Activated T-cell treated with anti-CD3 and anti-CD28 coated beads, Interleukin-2, amount 50 U/mL, for 4 hours (primary cell): ENCODE results near the gene KCNQ5. TPM values are rescaled to one million over a fixed set of nuclear protein-coding genes. Genes with fewer than 3 reads are reported as not detected.
"Not testable (repeated sequence)": the region's sequence is repeated elsewhere in the genome, so short reads cannot be mapped to it uniquely, and the experiment has no call there.

Experiments used
- ATAC-seq, 2 donors: fragments of 200-7000 bp; cut with Tn5 transposase; one replicate each; pipeline ENCODE4 v1.10.0; 2021
- DNase-seq: peaks from one replicate; pipeline ENCODE4 v3.0.0-alpha.2; 2020
- H3K27me3 Mint-ChIP-seq: one replicate; pipeline ENCODE4 v1.8.0; 2021; ENCODE audit warnings: low read depth, mixed read lengths
- H3K36me3 Mint-ChIP-seq: one replicate; pipeline ENCODE4 v1.8.0; 2022; ENCODE audit warnings: mixed read lengths; ENCODE audit not compliant: insufficient read depth
- H3K4me1 Mint-ChIP-seq: one replicate; pipeline ENCODE4 v1.8.0; 2021; ENCODE audit warnings: low read depth, mixed read lengths
- H3K4me3 Mint-ChIP-seq: one replicate; pipeline ENCODE4 v1.8.0; 2021; ENCODE audit warnings: mild to moderate bottlenecking, moderate library complexity, mixed read lengths
- H3K9me3 Mint-ChIP-seq: one replicate; pipeline ENCODE4 v1.8.0; 2021; ENCODE audit warnings: mixed read lengths
- total RNA-seq, 3 donors: library from RNA; stranded (reverse); gene quantifications; one replicate each; pipeline ENCODE4 v1.2.1, GENCODE V29; 2021

Gene KCNQ5
- total RNA-seq, 3 donors from 2014 or later, result 9.7 to 13.1 (median 11.0) TPM

DNA sequence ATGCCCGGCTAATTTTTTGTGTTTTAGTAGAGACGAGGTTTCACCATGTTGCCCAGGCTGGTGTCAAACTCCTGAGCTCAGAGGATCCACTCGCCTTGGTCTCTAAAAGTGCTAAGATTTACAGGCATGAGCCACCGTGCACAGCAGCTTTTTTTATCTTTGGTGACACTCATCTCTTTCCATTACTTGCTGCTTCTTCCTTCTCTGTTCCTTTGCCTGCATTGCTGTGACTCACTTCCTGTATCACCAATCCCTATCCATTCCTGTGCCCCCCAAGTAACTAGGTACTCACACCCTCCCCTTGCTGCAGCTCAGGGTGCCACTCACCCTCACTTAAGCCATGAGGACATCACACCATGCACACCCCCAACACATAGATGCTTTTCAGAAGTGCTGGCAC is 578.9 kb downstream of the KCNQ5 start:
- no peak for DNase-seq
- no peaks in the 10 kb centered on the region for H3K9me3 Mint-ChIP-seq
- no peak overlapping the region for H3K4me3 Mint-ChIP-seq
- no peak for ATAC-seq
- no peaks in the 10 kb centered on the region for H3K36me3 Mint-ChIP-seq
- H3K27me3 Mint-ChIP-seq, result peaks cover 3% of the 10 kb centered on the region
- H3K4me1 Mint-ChIP-seq, result no peaks in the 10 kb centered on the region

DNA sequence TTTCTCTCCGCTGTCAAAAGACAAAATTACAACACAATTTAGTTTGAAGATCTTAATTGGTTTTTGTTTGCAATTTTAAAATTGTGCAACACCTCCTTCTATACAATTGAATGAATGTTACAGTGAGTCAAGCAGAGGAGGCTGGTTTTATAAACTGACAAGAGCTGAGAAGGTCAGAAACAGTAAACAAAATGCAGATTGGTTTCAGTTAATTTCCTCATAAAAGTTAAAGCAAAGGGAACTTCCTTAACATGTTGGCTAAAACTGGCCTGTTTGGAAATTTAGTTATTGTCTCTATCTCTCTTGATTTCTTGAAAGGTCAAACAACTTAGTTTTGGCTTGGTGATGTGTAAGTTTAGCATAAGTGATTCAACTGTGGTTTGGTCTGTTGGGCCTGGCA is 581.2 kb downstream of the KCNQ5 start:
- ATAC-seq, result no peak
- peaks cover 3% of the 10 kb centered on the region for H3K27me3 Mint-ChIP-seq
- no peak for DNase-seq
- no peaks in the 10 kb centered on the region for H3K4me1 Mint-ChIP-seq
- H3K9me3 Mint-ChIP-seq, result no peaks in the 10 kb centered on the region
- H3K4me3 Mint-ChIP-seq, result no peak overlapping the region
- no peaks in the 10 kb centered on the region for H3K36me3 Mint-ChIP-seq

DNA sequence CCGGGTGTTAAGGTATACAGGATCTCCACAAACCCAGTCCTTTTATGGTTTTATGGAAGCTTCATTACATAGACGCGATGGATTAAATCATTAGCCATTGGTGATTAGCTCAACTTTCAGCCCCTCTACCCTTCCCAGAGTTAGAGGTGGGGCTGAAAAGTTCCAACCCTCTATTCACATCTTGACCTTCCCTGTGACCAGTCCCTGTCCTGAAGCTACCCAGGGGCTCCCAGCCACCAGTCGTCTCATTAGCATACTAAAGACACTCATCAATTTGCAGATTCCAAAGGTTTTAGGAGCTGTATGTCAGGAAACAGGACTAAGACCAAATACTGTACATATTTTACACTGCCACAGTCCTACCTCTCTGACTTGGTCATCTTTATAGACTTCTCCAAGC is 582.4 kb downstream of the KCNQ5 start:
- no peaks in the 10 kb centered on the region for H3K9me3 Mint-ChIP-seq
- H3K4me3 Mint-ChIP-seq, result no peak overlapping the region
- H3K36me3 Mint-ChIP-seq, result no peaks in the 10 kb centered on the region
- ATAC-seq (no peak), DNase-seq (no peak)
- H3K4me1 Mint-ChIP-seq, result no peaks in the 10 kb centered on the region
- peaks cover 3% of the 10 kb centered on the region for H3K27me3 Mint-ChIP-seq

DNA sequence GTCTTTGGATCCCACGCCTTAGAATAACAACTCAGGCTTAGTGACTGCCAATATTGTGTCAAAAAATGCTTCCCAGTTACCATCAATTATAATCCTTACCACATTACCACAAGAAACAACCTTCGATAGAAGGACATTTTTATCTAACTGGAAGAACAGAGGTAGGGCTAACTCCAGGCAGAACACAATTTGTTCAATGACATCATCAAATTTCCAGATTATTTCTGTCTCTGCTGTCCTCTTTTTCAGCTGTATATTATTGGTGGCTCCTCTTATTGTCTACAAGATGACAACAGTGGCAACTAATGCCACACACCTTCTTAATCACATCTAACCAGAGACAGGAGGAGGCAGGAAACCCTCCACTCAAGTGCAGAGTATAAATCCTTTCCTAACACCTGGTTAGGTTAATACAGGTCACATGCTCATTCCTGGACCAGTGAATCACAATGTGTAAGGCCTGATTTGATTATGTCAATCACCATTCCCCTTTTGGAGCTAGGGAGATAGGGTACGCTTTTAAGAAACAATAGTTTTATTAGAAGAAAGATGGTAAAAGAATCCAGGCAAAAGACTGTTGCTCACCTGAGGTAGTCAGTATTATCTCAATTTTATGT is 585.5 kb downstream of the KCNQ5 start:
- Mint-ChIP-seq H3K4me1 (no peaks in the 10 kb centered on the region), H3K4me3 (no peak overlapping the region), H3K36me3 (no peaks in the 10 kb centered on the region), H3K27me3 (peaks cover 3% of the 10 kb centered on the region), H3K9me3 (no peaks in the 10 kb centered on the region)
- no peak for ATAC-seq
- DNase-seq, result no peak

DNA sequence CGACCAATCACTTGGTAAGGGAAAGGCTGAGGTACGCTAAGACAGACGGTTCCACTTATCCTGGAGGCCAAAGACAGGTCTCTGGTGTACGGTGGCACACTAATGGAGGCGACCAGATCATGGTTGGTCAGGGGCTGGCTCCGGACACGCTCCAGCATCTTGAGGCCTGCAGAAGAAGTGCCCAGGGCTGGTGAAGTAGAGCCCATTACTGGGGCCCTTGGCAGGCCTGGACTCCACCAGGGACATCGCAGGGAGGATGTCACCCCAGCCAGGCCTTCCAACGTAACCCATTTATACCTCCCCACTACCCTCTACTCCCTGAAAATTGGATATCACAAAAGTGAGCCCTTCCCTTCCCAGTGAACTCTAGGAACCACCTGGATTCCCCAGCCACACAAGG is 587.3 kb downstream of the KCNQ5 start:
- no peaks in the 10 kb centered on the region for H3K4me1 Mint-ChIP-seq
- DNase-seq, result no peak

DNA sequence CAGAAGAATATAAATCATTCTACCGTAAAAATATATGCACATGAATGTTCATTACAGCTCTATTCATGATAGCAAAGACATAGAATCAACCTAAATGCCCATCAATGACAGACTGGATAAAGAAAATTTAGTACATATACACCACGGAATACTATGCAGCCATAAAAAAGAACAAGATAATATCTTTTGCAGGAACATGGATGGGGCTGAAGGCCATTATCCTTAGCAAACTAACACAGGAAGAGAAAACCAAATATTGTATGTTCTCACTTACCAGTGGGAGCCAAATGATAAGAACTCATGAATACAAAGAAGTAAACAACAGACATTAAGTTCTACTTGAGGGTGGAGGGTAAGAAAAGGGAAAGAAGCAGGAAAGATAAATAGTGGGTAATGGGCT is 595.0 kb downstream of the KCNQ5 start:
- Mint-ChIP-seq H3K4me3 (no peak overlapping the region), H3K4me1 (no peaks in the 10 kb centered on the region)
- DNase-seq, result no peak

More for the DNA sequence above, 587.3 kb downstream of the KCNQ5 start:
- H3K4me3 Mint-ChIP-seq, result no peak overlapping the region
- no peaks in the 10 kb centered on the region for H3K9me3 Mint-ChIP-seq
- no peak for ATAC-seq
- H3K27me3 Mint-ChIP-seq, result no peaks in the 10 kb centered on the region
- H3K36me3 Mint-ChIP-seq, result no peaks in the 10 kb centered on the region

DNA sequence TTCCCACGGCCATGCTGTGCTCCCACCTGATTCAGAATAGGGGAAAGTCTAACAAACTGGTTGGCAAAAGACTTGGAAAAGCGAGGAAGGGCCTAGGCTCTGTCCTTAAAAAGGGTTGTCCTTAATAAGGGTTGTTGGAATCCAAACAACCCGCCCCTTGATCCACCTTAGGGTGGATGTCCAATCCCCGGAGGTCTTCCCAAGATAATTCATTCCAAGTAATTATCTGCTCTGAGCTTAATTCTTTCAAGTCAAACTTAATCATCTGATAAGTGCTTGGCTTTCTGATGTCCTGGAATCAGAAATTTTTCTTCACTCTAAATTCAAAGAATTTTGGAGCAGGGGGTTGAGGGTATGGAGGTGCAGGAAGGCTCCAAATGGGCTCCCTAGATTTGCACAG is 603.5 kb downstream of the KCNQ5 start, which contains the start of gene KHDC1L:
Gene KHDC1L (minus strand): TSS at position 101 of the 400 bp plus-strand sequence. CDS start 88 bp downstream, at position 13.
- H3K4me1 Mint-ChIP-seq, result no peaks in the 10 kb centered on the region
- ATAC-seq, result no peak
- H3K36me3 Mint-ChIP-seq, result no peaks in the 10 kb centered on the region
- no peak for DNase-seq
- no peak within 1 kb of the TSS for H3K4me3 Mint-ChIP-seq
- H3K9me3 Mint-ChIP-seq, result no peaks in the 10 kb centered on the region
- H3K27me3 Mint-ChIP-seq, result no peaks in the 10 kb centered on the region

More for the DNA sequence above, 595.0 kb downstream of the KCNQ5 start:
- no peak for ATAC-seq
- Mint-ChIP-seq H3K9me3 (peaks cover 4% of the 10 kb centered on the region), H3K27me3 (peaks cover 7% of the 10 kb centered on the region), H3K36me3 (no peaks in the 10 kb centered on the region)

DNA sequence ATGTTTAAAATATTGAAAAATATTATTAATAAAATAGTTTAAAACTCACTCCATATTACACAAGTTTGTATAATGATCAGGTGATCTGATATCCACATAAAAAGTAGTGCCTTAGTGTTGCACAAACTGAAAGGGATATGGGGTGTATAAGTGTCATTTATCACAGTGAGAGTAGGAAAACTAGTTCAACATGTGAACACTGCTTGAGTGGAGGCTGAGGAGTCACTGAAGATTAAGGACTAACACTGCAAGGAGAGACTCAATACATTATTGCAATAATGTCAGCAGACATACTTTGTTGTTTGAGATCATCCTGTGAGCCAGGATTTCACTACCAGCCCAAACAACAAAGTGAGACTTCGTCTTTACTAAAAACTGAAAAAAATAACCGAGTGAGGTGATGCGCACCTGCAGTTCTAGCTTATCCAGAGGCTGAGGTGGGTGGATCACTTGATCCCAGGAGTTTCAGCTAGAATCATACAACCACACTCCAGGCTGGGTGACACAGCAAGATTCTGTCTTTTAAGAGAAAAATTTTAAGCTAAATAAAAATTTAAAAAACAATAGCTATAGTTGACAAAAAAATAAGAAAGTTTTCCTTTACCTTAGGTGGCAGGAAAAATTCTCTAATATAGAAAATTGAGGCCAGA is 605.9 kb downstream of the KCNQ5 start:
- no peak for ATAC-seq
- Mint-ChIP-seq H3K9me3 (no peaks in the 10 kb centered on the region), H3K36me3 (no peaks in the 10 kb centered on the region), H3K4me3 (no peak overlapping the region), H3K4me1 (no peaks in the 10 kb centered on the region), H3K27me3 (no peaks in the 10 kb centered on the region)
- DNase-seq, result no peak

DNA sequence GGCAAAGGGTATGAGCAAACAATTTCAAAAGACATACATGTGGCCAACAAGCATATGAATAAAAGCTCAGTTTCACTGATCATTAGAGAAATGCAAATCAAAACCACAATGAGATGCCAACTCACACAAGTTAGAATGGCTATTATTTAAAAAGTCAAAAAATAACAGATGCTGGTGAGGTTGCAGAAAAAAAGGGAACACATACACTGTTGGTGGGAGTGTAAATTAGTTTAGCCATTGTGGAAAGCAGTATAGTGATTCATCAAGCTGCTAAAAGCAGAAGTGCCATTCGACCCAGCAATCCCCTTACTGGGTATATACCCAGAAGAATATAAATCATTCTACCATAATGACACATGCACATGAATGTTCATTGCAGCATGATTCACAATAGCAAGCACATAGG is 610.1 kb downstream of the KCNQ5 start:
- H3K36me3 Mint-ChIP-seq, result no peaks in the 10 kb centered on the region
- no peaks in the 10 kb centered on the region for H3K9me3 Mint-ChIP-seq
- no peak overlapping the region for H3K4me3 Mint-ChIP-seq
- no peaks in the 10 kb centered on the region for H3K27me3 Mint-ChIP-seq
- ATAC-seq (peak; percentile 27 to 28), DNase-seq (no peak)
- no peaks in the 10 kb centered on the region for H3K4me1 Mint-ChIP-seq

DNA sequence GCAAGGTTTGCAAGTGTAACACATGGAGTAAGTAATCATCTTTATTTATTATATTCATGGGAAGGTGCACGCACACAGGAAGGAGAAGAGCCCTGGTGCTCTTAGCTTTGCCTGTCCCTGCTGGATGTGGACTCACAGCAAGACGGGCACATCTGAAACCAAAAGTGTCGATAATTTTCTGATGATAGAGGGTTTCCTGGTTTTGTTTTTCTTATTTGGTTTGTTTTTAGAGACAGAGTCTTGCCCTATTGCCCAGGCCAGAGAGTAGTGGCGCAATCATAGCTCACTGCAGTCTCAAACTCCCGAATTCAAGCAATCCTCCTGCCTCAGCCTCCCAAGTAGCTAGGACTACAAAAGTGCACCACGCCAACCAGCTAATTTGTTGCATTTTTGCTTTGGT is 611.2 kb downstream of the KCNQ5 start:
- no peaks in the 10 kb centered on the region for H3K36me3 Mint-ChIP-seq
- ATAC-seq, result no peak
- no peak for DNase-seq
- no peaks in the 10 kb centered on the region for H3K27me3 Mint-ChIP-seq
- no peaks in the 10 kb centered on the region for H3K9me3 Mint-ChIP-seq
- no peaks in the 10 kb centered on the region for H3K4me1 Mint-ChIP-seq
- H3K4me3 Mint-ChIP-seq, result no peak overlapping the region

DNA sequence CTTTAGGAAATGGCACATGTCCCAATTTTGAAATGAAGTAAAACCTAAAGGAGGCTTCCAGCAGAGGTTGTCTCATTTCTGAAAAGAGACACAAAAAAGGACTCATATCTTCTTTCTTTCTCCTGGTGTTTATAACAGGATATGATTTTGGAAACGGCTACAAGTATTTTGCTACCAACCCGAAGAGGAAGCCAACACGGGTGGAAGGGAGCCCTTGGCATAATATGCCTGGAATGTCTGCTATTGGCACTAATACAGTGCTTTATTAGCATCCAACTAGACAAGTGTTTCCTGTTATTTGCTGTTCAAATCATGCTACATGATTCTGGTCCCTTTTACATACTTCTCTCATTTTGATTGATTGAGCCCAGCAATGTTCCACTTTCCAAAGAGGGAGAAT is 612.1 kb downstream of the KCNQ5 start:
- H3K4me3 Mint-ChIP-seq, H3K4me1 Mint-ChIP-seq, H3K36me3 Mint-ChIP-seq, H3K27me3 Mint-ChIP-seq, DNase-seq, ATAC-seq, H3K9me3 Mint-ChIP-seq: not testable (repeated sequence)

DNA sequence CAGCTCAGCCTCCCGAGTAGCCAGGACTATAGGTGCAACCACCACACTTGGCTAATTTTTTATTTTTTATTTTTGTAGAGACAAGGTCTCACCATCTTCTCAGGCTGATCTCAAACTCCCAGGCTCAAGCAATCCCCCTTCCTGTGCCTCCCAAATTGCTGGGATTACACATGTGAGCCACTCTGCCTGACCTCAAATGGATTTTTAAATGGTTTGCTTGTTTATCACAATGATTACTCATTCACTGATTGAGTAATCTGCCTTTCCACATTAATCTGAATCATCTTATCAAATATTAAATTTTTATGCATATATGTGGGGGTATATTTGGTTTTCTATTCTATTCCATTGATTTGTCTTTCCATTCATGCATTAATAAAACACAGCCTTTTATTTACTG is 612.9 kb downstream of the KCNQ5 start:
- H3K9me3 Mint-ChIP-seq, result no peaks in the 10 kb centered on the region
- ATAC-seq, result no peak
- no peaks in the 10 kb centered on the region for H3K36me3 Mint-ChIP-seq
- no peak overlapping the region for H3K4me3 Mint-ChIP-seq
- no peaks in the 10 kb centered on the region for H3K4me1 Mint-ChIP-seq
- H3K27me3 Mint-ChIP-seq, result no peaks in the 10 kb centered on the region
- DNase-seq, result no peak

DNA sequence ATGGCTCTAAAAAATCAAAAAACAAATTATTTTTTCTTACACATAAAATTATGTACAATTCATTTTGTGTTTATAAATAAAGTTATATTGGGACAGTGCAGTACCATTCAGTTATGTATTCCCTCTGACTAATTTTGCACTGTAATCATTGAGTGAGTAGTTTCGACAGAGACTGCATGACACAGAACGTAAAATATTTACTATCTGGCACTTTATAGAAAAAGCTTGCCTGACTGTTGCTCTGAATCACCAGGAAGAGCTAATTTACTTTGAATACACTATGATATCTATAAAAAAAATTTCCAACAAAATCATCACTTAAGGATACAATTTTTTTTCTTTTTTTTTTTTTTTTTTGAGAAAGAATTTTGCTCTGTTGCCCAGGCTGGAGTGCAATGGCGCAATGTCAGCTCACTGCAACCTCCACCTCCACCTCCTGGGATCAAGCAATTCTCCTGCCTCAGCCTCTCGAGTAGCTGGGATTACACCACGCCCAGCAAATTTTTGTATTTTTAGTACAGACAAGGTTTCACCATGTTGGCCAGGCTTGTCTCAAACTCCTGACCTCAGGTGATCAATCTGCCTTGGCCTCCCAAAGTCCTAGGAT is 614.4 kb downstream of the KCNQ5 start:
- ATAC-seq (no peak), DNase-seq (no peak)
- Mint-ChIP-seq H3K36me3 (no peaks in the 10 kb centered on the region), H3K27me3 (no peaks in the 10 kb centered on the region), H3K4me1 (no peaks in the 10 kb centered on the region), H3K4me3 (no peak overlapping the region), H3K9me3 (no peaks in the 10 kb centered on the region)

DNA sequence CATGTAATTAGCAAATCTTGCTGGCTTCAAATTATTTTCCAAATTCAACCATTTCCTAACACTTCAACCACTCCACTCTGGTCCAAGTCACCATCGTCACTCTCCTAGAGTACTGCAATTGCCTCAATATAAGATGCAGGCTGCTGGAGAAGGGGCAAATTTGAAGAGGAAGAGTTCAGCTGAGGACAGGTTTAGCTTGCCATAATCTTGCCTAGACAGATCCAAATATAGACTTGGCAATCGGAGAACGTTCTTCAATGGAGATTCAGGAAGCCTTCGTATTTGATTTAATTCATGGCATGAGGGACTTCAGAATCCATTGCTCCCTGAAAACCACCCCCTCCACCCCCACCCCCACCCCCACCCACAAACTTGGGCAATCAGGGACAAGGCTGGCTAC is 618.9 kb downstream of the KCNQ5 start:
- no peaks in the 10 kb centered on the region for H3K36me3 Mint-ChIP-seq
- H3K4me3 Mint-ChIP-seq, result no peak overlapping the region
- H3K9me3 Mint-ChIP-seq, result no peaks in the 10 kb centered on the region

DNA sequence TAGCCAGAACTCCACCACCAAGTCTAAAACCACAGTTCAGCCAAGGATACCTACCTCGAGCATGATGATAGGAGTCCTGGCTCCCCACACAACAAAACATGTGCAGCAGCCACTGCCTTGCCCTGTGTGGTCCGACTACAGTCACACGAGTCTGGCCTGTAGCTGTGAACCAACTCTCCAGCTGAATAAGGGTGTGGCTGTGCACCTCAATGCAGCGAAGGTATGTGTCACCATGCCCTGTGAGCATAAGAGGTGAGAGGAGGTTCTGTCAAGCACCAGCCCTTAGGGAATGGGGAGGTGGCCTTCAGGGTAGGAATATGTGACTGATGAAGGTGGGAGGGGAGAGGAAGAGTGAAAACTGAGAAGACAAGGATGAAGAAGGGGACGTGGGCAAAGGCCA is 620.1 kb downstream of the KCNQ5 start:
- H3K4me3 Mint-ChIP-seq, result no peak overlapping the region
- DNase-seq, result no peak
- H3K27me3 Mint-ChIP-seq, result no peaks in the 10 kb centered on the region
- H3K9me3 Mint-ChIP-seq, result no peaks in the 10 kb centered on the region
- ATAC-seq, result no peak
- H3K36me3 Mint-ChIP-seq, result no peaks in the 10 kb centered on the region
- H3K4me1 Mint-ChIP-seq, result no peaks in the 10 kb centered on the region

More for the DNA sequence above, 618.9 kb downstream of the KCNQ5 start:
- no peak for DNase-seq
- Mint-ChIP-seq H3K4me1 (no peaks in the 10 kb centered on the region), H3K27me3 (no peaks in the 10 kb centered on the region)
- ATAC-seq, result no peak
